T47D (cell line): ENCODE data around the gene MPND.
A peak's percentile ranks its signal among the peaks of the same experiment; 100 is the strongest.
"Not testable (repeated sequence)": the region's sequence is repeated elsewhere in the genome, so short reads cannot be mapped to it uniquely, and the experiment has no call there.

Experiments used
- DNase-seq, 2 experiments: peaks; one replicate each; pipeline versions ENCODE4 v3.0.0 to v3.0.0-alpha.2; 2011 to 2012; ENCODE audit warnings: low read depth in 1 of 2, low spot score in 1 of 2
- JUND ChIP-seq: IDR thresholded peaks from 2 replicates; pipeline ENCODE4 v1.6.1; 2012; ENCODE audit warnings: low read depth
- in situ Hi-C: cut with HindIII; loops from 2 replicates; pipeline ENCODE4 v1.10.0; 2016; ENCODE audit warnings: low sequenced_read_pairs, low pct_unique_long_range_greater_than_20kb

MPND gene

GRCh38 chr19:4327252-4327876 lies 16.0 kb upstream of the MPND start:
- in situ Hi-C loops = no loop called here
- no peak for TF ChIP-seq JUND
- DNase-seq = peak in 1 of 2 experiments; percentile 34

- TF ChIP-seq JUND = no peak
- no peak for DNase-seq
- in situ Hi-C loops = no loop called here
These were observed 15.5 kb upstream of the MPND start for GRCh38 chr19:4327877-4328242.

- DNase-seq = peak in 1 of 2 experiments; percentile 45
- in situ Hi-C loops = no loop called here
- TF ChIP-seq JUND = no peak
These were observed 14.9 kb upstream of the MPND start for GRCh38 chr19:4328243-4328990.

GRCh38 chr19:4328991-4329681 lies 14.2 kb upstream of the MPND start:
- in situ Hi-C loops, DNase-seq: not testable (repeated sequence)

GRCh38 chr19:4329858-4330257 lies 13.5 kb upstream of the MPND start:
- no peak for DNase-seq
- no peak for TF ChIP-seq JUND
- in situ Hi-C loops = no loop called here

GRCh38 chr19:4334929-4335570 lies 8.3 kb upstream of the MPND start:
- no peak for TF ChIP-seq JUND
- DNase-seq = no peak
- in situ Hi-C loops = no loop called here

DNA sequence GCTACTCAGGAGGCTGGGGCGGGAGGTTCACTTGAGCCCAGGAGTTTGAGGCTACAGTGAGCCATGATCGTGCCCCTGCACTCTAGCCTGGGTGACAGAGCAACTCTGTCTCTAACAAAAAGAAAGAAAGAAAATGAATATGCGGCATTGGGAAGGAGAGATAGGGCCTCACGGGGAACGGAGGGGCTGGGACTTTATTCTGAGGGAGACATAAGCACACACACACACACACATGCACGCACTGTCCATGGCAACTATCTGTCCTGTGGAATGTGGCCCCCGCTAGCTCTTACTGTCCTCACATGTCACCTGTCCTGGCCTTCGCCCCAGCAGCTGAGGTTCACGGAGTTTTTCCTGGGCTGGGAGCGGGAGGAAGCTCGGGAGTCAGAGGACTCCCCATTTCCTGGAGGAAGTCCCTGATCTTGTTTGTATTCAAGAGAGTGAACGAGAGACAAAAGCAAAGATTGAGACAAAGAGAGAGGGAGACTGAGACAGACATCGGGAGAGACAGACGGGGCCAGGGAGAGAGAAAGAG lies 5.4 kb upstream of the MPND start:
- in situ Hi-C loops = no loop called here
- DNase-seq = peak in 1 of 2 experiments; percentile 56

GRCh38 chr19:4338441-4339355 lies 4.7 kb upstream of the MPND start, which contains the start of gene STAP2:
Gene STAP2 (minus strand): TSS chr19:4338827. CDS start chr19:4338753, 74 bp downstream.
- no peak for TF ChIP-seq JUND
- in situ Hi-C loops = no loop called here
- peak; percentile 35 to 82 for DNase-seq

More for the DNA sequence above, 5.4 kb upstream of the MPND start:
- no peak for TF ChIP-seq JUND

DNA sequence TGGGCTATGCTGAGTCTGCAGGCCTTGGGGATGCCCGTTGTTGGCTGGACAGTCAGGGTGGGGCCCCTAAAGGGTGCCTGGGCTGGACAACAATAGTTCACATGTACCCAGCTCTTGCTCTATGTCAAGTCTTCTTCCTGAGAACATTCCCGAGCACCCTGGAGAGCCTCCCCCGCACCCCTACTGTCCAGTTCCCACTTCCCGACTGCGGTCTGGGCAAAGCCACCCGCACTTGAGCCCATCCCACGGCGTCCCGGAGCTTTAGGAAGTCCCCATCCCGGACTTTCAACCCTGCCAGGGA lies 1.1 kb upstream of the MPND start:
- in situ Hi-C loops = no loop called here

DNA sequence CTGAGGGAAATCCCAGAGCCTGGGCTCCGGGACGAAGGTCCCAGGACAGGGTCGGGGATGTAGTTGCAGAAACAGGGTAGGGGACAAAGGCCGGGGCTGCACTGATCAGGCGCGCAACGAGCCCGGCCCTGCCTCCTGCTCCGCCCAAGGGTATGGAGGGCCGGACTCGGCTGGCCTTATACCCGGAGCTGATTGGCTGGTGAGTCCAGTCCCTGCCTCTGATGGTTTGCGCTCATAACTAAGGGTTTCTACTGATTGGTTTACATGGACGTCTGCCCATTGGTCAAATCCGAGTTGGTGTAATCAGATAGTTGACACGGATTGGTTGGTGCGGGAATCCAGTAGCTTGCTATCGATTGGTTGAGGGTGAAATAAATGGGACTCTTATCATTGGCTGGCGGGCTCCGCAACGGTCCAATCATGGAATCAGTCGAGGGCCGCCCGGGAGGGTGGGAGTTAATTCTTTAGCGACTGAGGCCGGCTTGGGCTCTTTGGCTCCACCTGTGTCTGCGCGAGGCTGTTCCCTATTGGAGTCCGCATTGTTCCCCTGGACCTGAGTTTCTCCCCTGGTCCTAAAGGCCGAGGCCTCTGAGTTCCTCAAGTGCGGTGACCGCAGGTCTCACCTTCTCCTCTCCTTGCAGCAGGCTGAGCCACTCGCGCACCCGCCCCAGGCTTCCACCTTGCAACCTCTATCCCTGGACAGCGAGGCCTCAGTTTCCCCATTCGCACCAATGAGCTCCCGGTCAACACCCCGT lies 570 bp upstream of the MPND start:
- peak; percentile 82 to 100 for DNase-seq
- TF ChIP-seq JUND = no peak
- in situ Hi-C loops = no loop called here

More for the DNA sequence above, 1.1 kb upstream of the MPND start:
- no peak for DNase-seq
- no peak for TF ChIP-seq JUND

DNA sequence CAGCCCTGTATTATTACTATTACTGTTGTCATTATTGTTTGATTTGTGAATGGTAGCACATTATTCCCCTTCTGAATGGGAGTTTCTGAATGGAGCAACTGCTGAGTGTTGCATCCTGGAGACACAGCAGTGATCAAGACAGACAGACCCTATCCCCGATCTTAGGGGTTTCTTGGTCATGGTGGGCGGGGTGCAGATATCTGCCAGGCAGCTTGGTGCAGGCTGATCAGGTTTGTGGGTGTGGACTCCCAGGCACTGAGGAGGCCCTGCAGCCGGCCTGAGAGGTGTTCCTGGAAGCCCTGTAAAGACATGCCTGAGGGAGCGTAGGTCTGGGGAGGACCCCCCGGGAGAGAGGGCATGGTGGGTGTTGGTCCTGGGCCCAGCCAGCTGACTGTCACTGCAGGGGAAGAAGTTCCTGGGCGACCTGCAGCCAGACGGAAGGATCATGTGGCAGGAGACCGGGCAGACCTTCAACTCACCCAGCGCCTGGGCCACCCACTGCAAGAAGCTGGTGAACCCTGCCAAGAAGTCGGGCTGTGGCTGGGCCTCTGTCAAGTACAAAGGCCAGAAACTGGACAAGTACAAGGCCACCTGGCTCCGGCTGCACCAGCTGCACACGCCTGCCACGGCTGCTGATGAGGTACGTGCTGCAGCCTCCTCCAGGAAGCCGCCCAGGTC lies 2.1 kb downstream of the MPND start:
- no peak for DNase-seq
- no peak for TF ChIP-seq JUND
- in situ Hi-C loops = no loop called here
